H1 (cell line): ENCODE results near the gene FOXO1. TPM values are rescaled to one million over a fixed set of nuclear protein-coding genes. Genes with fewer than 3 reads are reported as not detected.

Experiments used
- CTCF ChIA-PET: fragments of 300-600 bp; sonication (Branson Sonifier 250); formaldehyde crosslinking; loops from one replicate; lab custom pipeline; 2021; ENCODE audit not compliant: partially characterized antibody; lab: Charles Lee
- POLR2A ChIA-PET: fragments of 300-600 bp; sonication (Branson Sonifier 250); formaldehyde crosslinking; loops from one replicate; lab custom pipeline; 2021; ENCODE audit warnings: inconsistent platforms; ENCODE audit not compliant: partially characterized antibody; lab: Charles Lee
- DNase-seq, 2 experiments: peaks; one replicate each; pipeline versions ENCODE4 v3.0.0 to v3.0.0-alpha.2; 2010 to 2022; ENCODE audit warnings: low spot score in 2 of 2, low read depth in 1 of 2, mixed read lengths in 1 of 2
- FAIRE-seq: peaks from 2 replicates; lab custom pipeline; 2011; peaks lifted over from hg19 to GRCh38; lab: Jason Lieb, UNC
- H2AFZ ChIP-seq: 2 replicates; pipeline ENCODE4 v1.8.1; 2012; ENCODE audit warnings: low read length, inconsistent platforms
- H2AK5ac ChIP-seq: 2 replicates; pipeline ENCODE4 v1.6.1; 2013; ENCODE audit warnings: low read depth, low read length
- H2BK120ac ChIP-seq: replicated peaks from 2 replicates; pipeline ENCODE3; 2013; ENCODE audit warnings: low read depth, low read length, inconsistent platforms
- H2BK12ac ChIP-seq: 2 replicates; pipeline ENCODE4 v1.6.1; 2013; ENCODE audit warnings: low read depth, low read length
- H2BK15ac ChIP-seq: 2 replicates; pipeline ENCODE4 v1.6.1; 2013; ENCODE audit warnings: low read length
- H2BK20ac ChIP-seq: 2 replicates; pipeline ENCODE4 v1.6.1; 2013; ENCODE audit warnings: low read length
- H2BK5ac ChIP-seq: 2 replicates; pipeline ENCODE4 v1.6.1; 2013; ENCODE audit warnings: low read depth, low read length
- H3K14ac ChIP-seq: 2 replicates; pipeline ENCODE4 v1.6.1; 2013; ENCODE audit warnings: inconsistent platforms; ENCODE audit not compliant: insufficient read length
- H3K18ac ChIP-seq: 2 replicates; pipeline ENCODE4 v1.6.1; 2013; ENCODE audit warnings: low read length; ENCODE audit errors: extremely low read depth
- H3K23ac ChIP-seq: 2 replicates; pipeline ENCODE4 v1.6.1; 2013; ENCODE audit warnings: inconsistent platforms; ENCODE audit not compliant: insufficient read length
- H3K23me2 ChIP-seq: 2 replicates; pipeline ENCODE4 v1.6.1; 2013; ENCODE audit warnings: low read depth, low read length
- H3K27ac ChIP-seq: 2 replicates; pipeline ENCODE4 v1.6.1; 2011; ENCODE audit warnings: low read depth, low read length, inconsistent platforms
- H3K27me3 ChIP-seq, 4 experiments: replicated peaks in 1 of 4; 1 replicate in 1 of 4; 2 replicates in 3 of 4; pipeline versions ENCODE4 v1.6.1 to v1.8.1; 2011 to 2013; ENCODE audit warnings: low read length in 3 of 4, mild to moderate bottlenecking in 3 of 4, inconsistent platforms in 2 of 4, mixed read lengths in 2 of 4, moderate library complexity in 1 of 4; ENCODE audit not compliant: control insufficient read depth in 3 of 4, insufficient read depth in 3 of 4; ENCODE audit errors: extremely low read depth in 1 of 4
- H3K36me3 ChIP-seq, 4 experiments: 2 replicates each; pipeline versions ENCODE4 v1.6.1 to v1.8.1; 2011 to 2013; ENCODE audit warnings: mild to moderate bottlenecking in 4 of 4, low read length in 3 of 4, moderate library complexity in 2 of 4, control low read depth in 1 of 4, inconsistent platforms in 1 of 4; ENCODE audit not compliant: insufficient read depth in 4 of 4, control insufficient read depth in 2 of 4
- H3K4ac ChIP-seq: replicated peaks from 2 replicates; pipeline ENCODE3; 2013; ENCODE audit warnings: low read length, low read depth, mixed read lengths, inconsistent platforms; ENCODE audit not compliant: insufficient read length
- H3K4me1 ChIP-seq, 4 experiments: replicated peaks in 1 of 4; 1 replicate in 1 of 4; 2 replicates in 3 of 4; pipeline versions ENCODE4 v1.6.1 to v1.8.1; 2011 to 2013; ENCODE audit warnings: low read length in 3 of 4, inconsistent platforms in 2 of 4, mixed read lengths in 1 of 4; ENCODE audit not compliant: insufficient read depth in 4 of 4, control insufficient read depth in 3 of 4
- H3K4me2 ChIP-seq, 2 experiments: 2 replicates each; pipeline versions ENCODE4 v1.6.1 to v1.8.1; 2011 to 2013; ENCODE audit warnings: low read depth in 2 of 2, low read length in 2 of 2, control low read depth in 1 of 2, inconsistent platforms in 1 of 2, mild to moderate bottlenecking in 1 of 2; ENCODE audit not compliant: insufficient read depth in 1 of 2
- H3K4me3 ChIP-seq, 4 experiments: fragments of 200-600, 300-600 bp in 1 of 4; sonication (generic), shearing (Covaris generic), sonication (Bioruptor Twin) in 1 of 4; 2 replicates each; pipeline versions ENCODE4 v1.5.1 to v1.8.1; 2011 to 2016; ENCODE audit warnings: low read length in 4 of 4, low read depth in 3 of 4, control low read depth in 2 of 4, inconsistent platforms in 2 of 4, mild to moderate bottlenecking in 2 of 4, mixed read lengths in 1 of 4, moderate library complexity in 1 of 4; ENCODE audit not compliant: insufficient read depth in 2 of 4; ENCODE audit errors: extremely low read depth in 1 of 4
- H3K56ac ChIP-seq: replicated peaks from 2 replicates; pipeline ENCODE3; 2013; ENCODE audit warnings: low read depth, mild to moderate bottlenecking, mixed read lengths, low read length, inconsistent platforms; ENCODE audit not compliant: insufficient read length
- H3K79me1 ChIP-seq: 2 replicates; pipeline ENCODE4 v1.6.1; 2013; ENCODE audit warnings: low read depth, low read length, control low read depth
- H3K79me2 ChIP-seq, 2 experiments: 2 replicates each; pipeline versions ENCODE4 v1.6.1 to v1.8.1; 2012 to 2013; ENCODE audit warnings: low read length in 2 of 2, mild to moderate bottlenecking in 2 of 2, inconsistent platforms in 1 of 2; ENCODE audit not compliant: insufficient read depth in 2 of 2, control insufficient read depth in 1 of 2
- H3K9ac ChIP-seq, 4 experiments: replicated peaks in 1 of 4; 1 replicate in 1 of 4; 2 replicates in 3 of 4; pipeline versions ENCODE4 v1.6.1 to v1.8.1; 2011 to 2013; ENCODE audit warnings: low read depth in 3 of 4, low read length in 3 of 4, control low read depth in 2 of 4, mild to moderate bottlenecking in 2 of 4, moderate library complexity in 2 of 4, inconsistent platforms in 1 of 4; ENCODE audit errors: extremely low read depth in 1 of 4
- H3K9me3 ChIP-seq, 2 experiments: 2 replicates each; pipeline versions ENCODE4 v1.6.1 to v1.8.1; 2012 to 2013; ENCODE audit warnings: mild to moderate bottlenecking in 2 of 2, moderate library complexity in 2 of 2, control low read depth in 1 of 2, inconsistent platforms in 1 of 2, low read depth in 1 of 2, low read length in 1 of 2, mixed read lengths in 1 of 2; ENCODE audit not compliant: insufficient read depth in 2 of 2
- H4K20me1 ChIP-seq, 2 experiments: replicated peaks in 1 of 2; 2 replicates each; pipeline versions ENCODE3 to v1.8.1; 2011 to 2013; ENCODE audit warnings: inconsistent platforms in 2 of 2, low read length in 2 of 2, mild to moderate bottlenecking in 1 of 2; ENCODE audit not compliant: insufficient read depth in 2 of 2, control insufficient read depth in 1 of 2
- H4K5ac ChIP-seq: 2 replicates; pipeline ENCODE4 v1.6.1; 2013; ENCODE audit warnings: low read length, low read depth, mixed read lengths, inconsistent platforms; ENCODE audit not compliant: insufficient read length
- H4K8ac ChIP-seq: 2 replicates; pipeline ENCODE4 v1.8.0; 2013; ENCODE audit warnings: mild to moderate bottlenecking, moderate library complexity, low read length, inconsistent platforms; ENCODE audit not compliant: insufficient read depth; ENCODE audit errors: extremely low read depth
- H4K91ac ChIP-seq: replicated peaks from 2 replicates; pipeline ENCODE3; 2013; ENCODE audit warnings: low read length, mixed read lengths, inconsistent platforms; ENCODE audit not compliant: insufficient read length
- BRCA1 ChIP-seq: IDR thresholded peaks from 2 replicates; pipeline ENCODE4 v1.6.1; 2012; ENCODE audit warnings: low read depth, low read length, improper control_type of control experiment
- CEBPB ChIP-seq: IDR thresholded peaks from 2 replicates; pipeline ENCODE4 v1.6.1; 2012; ENCODE audit warnings: low read depth, low read length
- EZH2 ChIP-seq: fragments of 200-600 bp; sonication (generic); IDR thresholded peaks from 2 replicates; pipeline ENCODE4 v1.7.1; 2012; ENCODE audit warnings: low read depth, mild to moderate bottlenecking, moderate library complexity, low read length, inconsistent platforms; ENCODE audit not compliant: severe bottlenecking
- MAFK ChIP-seq: IDR thresholded peaks from 2 replicates; pipeline ENCODE4 v1.6.1; 2012; ENCODE audit warnings: low read depth, mild to moderate bottlenecking, improper control_type of control experiment, low read length
- POLR2AphosphoS5 ChIP-seq: IDR thresholded peaks from 2 replicates; pipeline ENCODE4 v1.6.1; 2011; ENCODE audit warnings: low read depth, low read length
- RXRA ChIP-seq: IDR thresholded peaks from 2 replicates; pipeline ENCODE4 v1.6.1; 2011; ENCODE audit warnings: low read depth, mild to moderate bottlenecking, low read length, moderate library complexity; ENCODE audit not compliant: insufficient read depth
- SAP30 ChIP-seq: fragments of 300-600 bp; sonication (generic); IDR thresholded peaks from 2 replicates; pipeline ENCODE4 v1.7.1; 2012; ENCODE audit warnings: low read length, moderate library complexity, mild to moderate bottlenecking, inconsistent platforms; ENCODE audit not compliant: insufficient read depth, insufficient replicate concordance
- SIRT6 ChIP-seq: IDR thresholded peaks from one replicate; pipeline ENCODE4 v1.7.1; 2012; ENCODE audit warnings: low read length, inconsistent platforms
- WGBS, 2 experiments: shearing (Covaris generic) in 1 of 2; methylation state at CpG; one replicate each; pipeline versions ENCODE4 v1.1.6 to v1.1.7; 2013 to 2015; ENCODE audit warnings: low lambda C conversion rate in 2 of 2, mixed read lengths in 2 of 2, inconsistent platforms in 1 of 2, low coverage in 1 of 2, missing lambda C conversion rate in 1 of 2; ENCODE audit not compliant: insufficient replicate concordance in 2 of 2, insufficient coverage in 1 of 2, insufficient read length in 1 of 2; ENCODE audit errors: extremely low coverage in 1 of 2, missing lambda C conversion rate in 1 of 2; 5-methylcytosine and 5-hydroxymethylcytosine counted together
- polyA plus RNA-seq, 7 experiments: library from polyadenylated mRNA; depleted of rRNA in 3 of 7; stranded (reverse) in 5 of 7; unstranded in 2 of 7; fragments of >200 nt in 5 of 7; fragments of 200-250 nt in 2 of 7; gene quantifications; 1 replicate in 5 of 7; 2 replicates in 1 of 7; 4 replicates in 1 of 7; pipeline versions ENCODE4 v1.2.1 to v1.2.3, GENCODE V29; 2011 to 2013; ENCODE audit warnings: missing spikeins in 2 of 7, mixed read lengths in 2 of 7
- total RNA-seq: library from RNA; stranded (reverse); fragmentation: NEBNext Ultra II Directional; extraction: Animal tissue kit (Norgen Biotek cat#: 25700); gene quantifications from 2 replicates; pipeline ENCODE4 v1.2.1, GENCODE V29; 2021
- TF ChIP-seq, protein P1 (sequence below): IDR thresholded peaks from 2 replicates; pipeline ENCODE4 v1.6.1; 2011; ENCODE audit warnings: low read depth, mild to moderate bottlenecking, low read length; ENCODE audit not compliant: insufficient read depth

Gene FOXO1
- total and polyA plus RNA-seq, 2 of the 8 experiments (the other 6 are each of a cell fraction or from before 2014, with no cell fraction given): 35.3 to 56.9 TPM

DNA sequence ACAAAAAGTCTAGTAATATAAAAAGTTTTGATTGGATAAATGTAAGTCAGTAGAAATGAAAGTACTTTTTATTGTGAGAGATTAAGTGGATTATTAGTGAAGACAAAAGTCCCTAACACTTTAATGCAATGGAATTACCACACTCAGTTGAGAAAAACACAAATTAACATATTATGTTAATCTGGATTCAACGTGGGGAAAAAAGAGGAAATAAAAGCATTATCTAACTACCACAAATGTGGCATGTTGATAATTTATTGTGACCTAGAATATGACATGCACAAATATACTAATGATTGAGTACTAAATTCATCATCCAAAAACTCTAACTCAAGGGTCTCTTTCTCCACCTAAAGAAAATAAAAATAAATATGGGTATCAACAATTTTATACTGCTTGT lies 41.5 kb downstream of the FOXO1 start:
- Histone ChIP-seq H2BK5ac (no peak overlapping the region), H3K9me3 (no peaks in the 10 kb centered on the region), H4K91ac (no peak overlapping the region), H3K18ac (no peak overlapping the region), H2BK12ac (no peak overlapping the region), H3K36me3 (no peaks in the 10 kb centered on the region; a peak in 1 of 8 replicates), H3K14ac (no peak overlapping the region), H2BK20ac (no peak overlapping the region), H2BK120ac (no peak overlapping the region), H4K8ac (no peak overlapping the region), H3K56ac (no peak overlapping the region), H2BK15ac (no peak overlapping the region), H3K23me2 (no peaks in the 10 kb centered on the region; the same call in 1 of the 2 replicates)
- WGBS, 2 experiments: 23% methylated on average over 1 of the region's 1 CpG; no CpG with 5 or more reads in 1 of the 2 experiments
- no peak for FAIRE-seq
- TF ChIP-seq SIRT6 (no peak), EZH2 (no peak), MAFK (no peak), SAP30 (no peak), CEBPB (no peak), RXRA (no peak), POLR2AphosphoS5 (no peak), BRCA1 (no peak)
- TF ChIP-seq, protein P1, sequence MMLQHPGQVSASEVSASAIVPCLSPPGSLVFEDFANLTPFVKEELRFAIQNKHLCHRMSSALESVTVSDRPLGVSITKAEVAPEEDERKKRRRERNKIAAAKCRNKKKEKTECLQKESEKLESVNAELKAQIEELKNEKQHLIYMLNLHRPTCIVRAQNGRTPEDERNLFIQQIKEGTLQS: no peak
- TF ChIP-seq, all 59 proteins: peak for 0
- peaks cover 18 to 41% of the 10 kb centered on the region in 2 experiments for H4K20me1 ChIP-seq
- no peak overlapping the region for H2AK5ac ChIP-seq
- no peak overlapping the region for H3K9ac ChIP-seq
- no peak overlapping the region for H3K23ac ChIP-seq
- H2AFZ ChIP-seq: no peak overlapping the region
- ChIA-PET POLR2A (interaction anchor here (1.4 kb wide), 1 partner anchor 9 kb away, joined by 3 read pairs; no protein-coding TSS in a partner anchor), CTCF (no interaction called here)
- peaks cover 17 to 99% of the 10 kb centered on the region in 2 experiments for H3K79me2 ChIP-seq
- DNase-seq: no peak
- no peaks in the 10 kb centered on the region for H3K27me3 ChIP-seq
- H3K4ac ChIP-seq: no peak overlapping the region
- H3K4me3 ChIP-seq: no peak overlapping the region
- H3K27ac ChIP-seq: no peak overlapping the region
- H3K4me2 ChIP-seq: no peak overlapping the region
- H3K4me1 ChIP-seq: peaks cover 3 to 18% (median 8%) of the 10 kb centered on the region in 4 experiments; a peak in 5 of 7 replicates
- no peak overlapping the region for H4K5ac ChIP-seq
- H3K79me1 ChIP-seq: peaks cover 6% of the 10 kb centered on the region
